Lower lobe of right lung (tissue), 2 donors: ENCODE measurements around the gene STPG2. TPM values are rescaled to one million over a fixed set of nuclear protein-coding genes. Genes with fewer than 3 reads are reported as not detected.
"Not testable (repeated sequence)": the region's sequence is repeated elsewhere in the genome, so short reads cannot be mapped to it uniquely, and the experiment has no call there.

Experiments used
- ATAC-seq, 2 donors: fragments of 200-7000 bp; cut with Tn5 transposase; one replicate each; pipeline ENCODE4 v1.9.1; 2020 to 2022; ENCODE audit warnings: mild to moderate bottlenecking in 2 of 2, moderate library complexity in 2 of 2
- DNase-seq: peaks from one replicate; pipeline ENCODE4 v3.0.0-alpha.2; 2020
- H3K27ac ChIP-seq: fragments of 200-600 bp; one replicate; pipeline ENCODE4 v1.8.0; 2022
- H3K27me3 ChIP-seq: fragments of 200-600 bp; one replicate; pipeline ENCODE4 v1.8.0; 2022; ENCODE audit warnings: low read depth
- H3K36me3 ChIP-seq: fragments of 200-600 bp; one replicate; pipeline ENCODE4 v1.8.0; 2022; ENCODE audit warnings: mild to moderate bottlenecking
- H3K4me1 ChIP-seq: fragments of 200-600 bp; one replicate; pipeline ENCODE4 v1.8.0; 2022
- H3K4me3 ChIP-seq: fragments of 200-600 bp; one replicate; pipeline ENCODE4 v1.8.0; 2022; ENCODE audit warnings: mild to moderate bottlenecking
- H3K9me3 ChIP-seq: fragments of 200-600 bp; one replicate; pipeline ENCODE4 v1.8.0; 2022
- CTCF ChIP-seq: fragments of 200-600 bp; IDR thresholded peaks from one replicate; pipeline ENCODE4 v1.8.0; 2022; ENCODE audit warnings: antibody characterized with exemption, mild to moderate bottlenecking
- intact Hi-C: fragments of 100-400 bp; cut with DNase I; formaldehyde crosslinking; loops from one replicate; pipeline ENCODE4 v1.11.0; 2022
- total RNA-seq: library from RNA; stranded (reverse); fragmentation: NEBNext Ultra II Directional; extraction: Animal tissue kit (Norgen Biotek cat#: 25700); gene quantifications from one replicate; pipeline ENCODE4 v1.2.1, GENCODE V29; 2021
- donor health status: DM: no; HTN: yes; CAD: no; lungs with severe emphysema.

Gene STPG2
- total RNA-seq, 1 donor from 2014 or later = 1.1 TPM

GRCh38 chr4:97653701-97654100 is 489.6 kb downstream of the STPG2 start:
- intact Hi-C loops = no loop called here
- ATAC-seq = no peak
- TF ChIP-seq CTCF = no peak
- Histone ChIP-seq H3K36me3 (no peaks in the 10 kb centered on the region), H3K27ac (no peak overlapping the region), H3K4me3 (no peak overlapping the region), H3K9me3 (no peaks in the 10 kb centered on the region), H3K27me3 (no peaks in the 10 kb centered on the region), H3K4me1 (no peaks in the 10 kb centered on the region)
- DNase-seq = no peak

- intact Hi-C loops = no loop called here
- H3K27ac ChIP-seq = no peak overlapping the region
- TF ChIP-seq CTCF = no peak
- H3K4me3 ChIP-seq = no peak overlapping the region
- ATAC-seq (no peak), DNase-seq (no peak)
- H3K36me3 ChIP-seq = no peaks in the 10 kb centered on the region
- no peaks in the 10 kb centered on the region for H3K27me3 ChIP-seq
- H3K9me3 ChIP-seq = no peaks in the 10 kb centered on the region
- no peaks in the 10 kb centered on the region for H3K4me1 ChIP-seq
Observed at GRCh38 chr4:97646997-97647396, 496.3 kb downstream of the STPG2 start.

- no peak overlapping the region for H3K4me3 ChIP-seq
- H3K9me3 ChIP-seq = no peaks in the 10 kb centered on the region
- ATAC-seq = no peak
- TF ChIP-seq CTCF = no peak
- H3K27me3 ChIP-seq = no peaks in the 10 kb centered on the region
- H3K4me1 ChIP-seq = no peaks in the 10 kb centered on the region
- H3K27ac ChIP-seq = no peak overlapping the region
- no peak for DNase-seq
- intact Hi-C loops = no loop called here
- no peaks in the 10 kb centered on the region for H3K36me3 ChIP-seq
Observed at GRCh38 chr4:97645071-97645821, 498.0 kb downstream of the STPG2 start.

DNA sequence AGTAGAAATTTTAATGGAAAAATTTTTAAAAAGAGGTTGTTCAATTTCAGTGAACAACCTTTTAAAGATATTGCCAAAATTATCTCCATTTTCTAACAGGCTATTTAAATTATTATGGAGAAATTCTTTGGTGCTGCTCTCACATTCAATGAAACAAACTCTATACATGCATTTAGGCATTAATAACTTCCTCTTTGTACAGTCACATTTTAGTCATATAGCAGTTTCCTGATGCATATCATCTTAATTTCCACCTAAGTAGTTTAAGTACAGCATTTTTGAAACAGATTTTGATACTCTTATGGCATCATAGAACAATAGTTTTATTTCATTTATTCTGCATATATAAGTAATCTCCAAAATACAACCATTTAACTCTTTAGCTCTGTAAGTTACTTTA is 500.1 kb downstream of the STPG2 start:
- ATAC-seq (no peak), DNase-seq (no peak)
- intact Hi-C loops = no loop called here
- Histone ChIP-seq H3K27ac (no peak overlapping the region), H3K27me3 (no peaks in the 10 kb centered on the region), H3K4me3 (no peak overlapping the region), H3K4me1 (no peaks in the 10 kb centered on the region), H3K36me3 (no peaks in the 10 kb centered on the region), H3K9me3 (no peaks in the 10 kb centered on the region)
- no peak for TF ChIP-seq CTCF

GRCh38 chr4:97639961-97640360 is 503.3 kb downstream of the STPG2 start:
- H3K27me3 ChIP-seq = no peaks in the 10 kb centered on the region
- H3K36me3 ChIP-seq = no peaks in the 10 kb centered on the region
- no peak overlapping the region for H3K27ac ChIP-seq
- H3K4me1 ChIP-seq = no peaks in the 10 kb centered on the region
- no peak for TF ChIP-seq CTCF
- no peak for ATAC-seq
- DNase-seq = no peak
- H3K4me3 ChIP-seq = no peak overlapping the region
- intact Hi-C loops = no loop called here
- no peaks in the 10 kb centered on the region for H3K9me3 ChIP-seq

DNA sequence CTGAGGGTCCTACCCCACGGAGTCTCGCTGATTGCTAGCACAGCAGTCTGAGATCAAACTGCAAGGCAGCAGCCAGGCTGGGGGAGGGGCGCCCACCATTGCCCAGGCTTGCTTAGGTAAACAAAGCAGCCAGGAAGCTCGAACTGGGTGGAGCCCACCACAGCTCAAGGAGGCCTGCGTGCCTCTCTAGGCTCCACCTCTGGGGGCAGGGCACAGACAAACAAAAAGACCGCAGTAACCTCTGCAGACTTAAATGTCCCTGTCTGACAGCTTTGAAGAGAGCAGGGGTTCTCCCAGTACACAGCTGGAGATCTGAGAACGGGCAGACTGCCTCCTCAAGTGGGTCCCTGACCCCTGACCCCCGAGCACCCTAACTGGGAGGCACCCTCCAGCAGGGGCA is 509.4 kb downstream of the STPG2 start:
- intact Hi-C loops, H3K36me3 ChIP-seq, H3K27me3 ChIP-seq, H3K4me1 ChIP-seq, H3K27ac ChIP-seq, H3K9me3 ChIP-seq, DNase-seq, ATAC-seq, H3K4me3 ChIP-seq: not testable (repeated sequence)
